Small intestine (tissue), 7 donors: ENCODE data around the gene DNHD1. TPM values are rescaled to one million over a fixed set of nuclear protein-coding genes. Genes with fewer than 3 reads are reported as not detected.

Experiments used
- DNase-seq, 2 donors: peaks; one replicate each; pipeline versions ENCODE4 v3.0.0 to v3.0.0-alpha.2; 2013
- FAIRE-seq: peaks from 2 replicates; lab custom pipeline; 2012; peaks lifted over from hg19 to GRCh38; lab: Jason Lieb, UNC
- H3K27ac ChIP-seq, 3 donors: one replicate each; pipeline ENCODE4 v1.5.1; 2013; ENCODE audit warnings: low read length in 2 of 3, mild to moderate bottlenecking in 2 of 3, control low read depth in 1 of 3, inconsistent platforms in 1 of 3, low read depth in 1 of 3, moderate library complexity in 1 of 3
- H3K27me3 ChIP-seq, 3 donors: one replicate each; pipeline ENCODE4 v1.6.1; 2013; ENCODE audit warnings: low read length in 3 of 3, inconsistent platforms in 1 of 3; ENCODE audit not compliant: control insufficient read depth in 3 of 3, insufficient read depth in 3 of 3
- H3K36me3 ChIP-seq, 3 donors: one replicate each; pipeline ENCODE4 v1.6.1; 2013; ENCODE audit warnings: low read length in 3 of 3, inconsistent platforms in 1 of 3, low read depth in 1 of 3, mild to moderate bottlenecking in 1 of 3, moderate library complexity in 1 of 3; ENCODE audit not compliant: control insufficient read depth in 3 of 3, insufficient read depth in 2 of 3
- H3K4me1 ChIP-seq, 3 donors: one replicate each; pipeline ENCODE4 v1.6.1; 2013; ENCODE audit warnings: low read length in 2 of 3, inconsistent platforms in 1 of 3, low read depth in 1 of 3, mild to moderate bottlenecking in 1 of 3, moderate library complexity in 1 of 3; ENCODE audit not compliant: control insufficient read depth in 3 of 3, insufficient read depth in 2 of 3
- H3K4me3 ChIP-seq, 3 donors: one replicate each; pipeline ENCODE4 v1.5.1; 2013; ENCODE audit warnings: low read length in 3 of 3, control low read depth in 1 of 3, inconsistent platforms in 1 of 3, low read depth in 1 of 3, mild to moderate bottlenecking in 1 of 3, moderate library complexity in 1 of 3
- H3K9me3 ChIP-seq, 2 donors: one replicate each; pipeline ENCODE4 v1.6.1; 2013; ENCODE audit warnings: low read depth in 1 of 2, low read length in 1 of 2; ENCODE audit not compliant: control insufficient read depth in 2 of 2, insufficient read depth in 1 of 2
- WGBS, 3 donors: extraction: QIAGEN DNeasy Blood & Tissue Kit; methylation state at CpG; one replicate each; pipeline ENCODE4 v1.1.7; 2013; 5-methylcytosine and 5-hydroxymethylcytosine counted together
- polyA plus RNA-seq, 4 donors: library from polyadenylated mRNA; stranded (reverse) in 3 of 4; unstranded in 1 of 4; fragments of 200-250 nt in 3 of 4; fragments of 120-200 nt in 1 of 4; gene quantifications; one replicate each; pipeline versions ENCODE4 v1.2.1 to v1.2.3, GENCODE V29; 2013
- donor health status: healthy with polysubstance abuse.
- donor health status: control.
- donor health status: control.
- donor health status: Bipolar disorder and iron deficiency.
- donor health status: healthy.

DNHD1 gene
- polyA plus RNA-seq, 4 donors = 4.0 to 10.5 (median 9.0) TPM

GRCh38 chr11:6599449-6599848 is 102.4 kb downstream of the DNHD1 start:
- Histone ChIP-seq H3K27ac (peak overlapping the region in 1 of 3 donors; percentile 63), H3K27me3 (no peaks in the 10 kb centered on the region), H3K36me3 (peaks cover 12 to 34% (median 20%) of the 10 kb centered on the region in 3 donors), H3K4me3 (no peak overlapping the region), H3K9me3 (no peaks in the 10 kb centered on the region), H3K4me1 (peaks cover 5 to 35% (median 13%) of the 10 kb centered on the region in 3 donors)
- 77 to 82% (median 79%) methylated on average over 1 of the region's 1 CpG for WGBS, 3 donors
- FAIRE-seq (no peak), DNase-seq (no peak)

- Histone ChIP-seq H3K4me3 (no peak overlapping the region), H3K27ac (peak overlapping the region in 1 of 3 donors; percentile 63), H3K36me3 (peaks cover 12 to 33% (median 20%) of the 10 kb centered on the region in 3 donors), H3K4me1 (peaks cover 5 to 38% (median 13%) of the 10 kb centered on the region in 3 donors), H3K27me3 (no peaks in the 10 kb centered on the region), H3K9me3 (no peaks in the 10 kb centered on the region)
- FAIRE-seq = no peak
- peak; percentile 37 to 87 for DNase-seq
- WGBS, 3 donors = 49 to 76% (median 50%) methylated on average over 2 of the region's 2 CpGs
These were observed 102.9 kb downstream of the DNHD1 start for GRCh38 chr11:6599881-6600390.

- WGBS, 3 donors = 97 to 98% (median 97%) methylated on average over 13 of the region's 13 CpGs
- Histone ChIP-seq H3K36me3 (peaks cover 12 to 33% (median 18%) of the 10 kb centered on the region in 3 donors), H3K4me1 (peaks cover 5 to 48% (median 16%) of the 10 kb centered on the region in 3 donors), H3K4me3 (no peak overlapping the region), H3K27ac (no peak overlapping the region), H3K27me3 (no peaks in the 10 kb centered on the region), H3K9me3 (no peaks in the 10 kb centered on the region)
- no peak for DNase-seq
- FAIRE-seq = no peak
These were observed 104.0 kb downstream of the DNHD1 start for GRCh38 chr11:6601041-6601461.

- Histone ChIP-seq H3K4me3 (peak overlapping the region; percentile 64 to 75 (median 71)), H3K27ac (no peak overlapping the region), H3K4me1 (peaks cover 10 to 61% (median 20%) of the 10 kb centered on the region in 3 donors), H3K27me3 (no peaks in the 10 kb centered on the region), H3K36me3 (peaks cover 10 to 27% (median 12%) of the 10 kb centered on the region in 3 donors), H3K9me3 (no peaks in the 10 kb centered on the region)
- no peak for FAIRE-seq
- no peak for DNase-seq
- 48 to 54% (median 51%) methylated on average over 7 of the region's 7 CpGs for WGBS, 3 donors
These were observed 105.2 kb downstream of the DNHD1 start for GRCh38 chr11:6602096-6602940.

- DNase-seq (peak; percentile 94 to 97), FAIRE-seq (no peak)
- WGBS, 3 donors = 0 to 1% (median 1%) methylated on average over 64 to 72 of the region's 72 CpGs
- peaks cover 12 to 35% (median 13%) of the 10 kb centered on the region in 3 donors for H3K36me3 ChIP-seq
- H3K4me1 ChIP-seq = peaks cover 13 to 66% (median 20%) of the 10 kb centered on the region in 3 donors
- no peaks in the 10 kb centered on the region for H3K9me3 ChIP-seq
- peak within 1 kb of the TSS; percentile 79 to 92 (median 88) for H3K27ac ChIP-seq
- H3K27me3 ChIP-seq = no peaks in the 10 kb centered on the region
- peak within 1 kb of the TSS; percentile 71 to 80 (median 75) for H3K4me3 ChIP-seq
These were observed 106.4 kb downstream of the DNHD1 start, which contains the start of the genes ILK and RRP8 for GRCh38 chr11:6603287-6604080. Gene ILK (plus strand): TSS chr11:6603774. CDS start chr11:6604272, 498 bp downstream. Gene RRP8 (minus strand): TSS chr11:6603616. CDS start chr11:6603502, 114 bp downstream.

DNA sequence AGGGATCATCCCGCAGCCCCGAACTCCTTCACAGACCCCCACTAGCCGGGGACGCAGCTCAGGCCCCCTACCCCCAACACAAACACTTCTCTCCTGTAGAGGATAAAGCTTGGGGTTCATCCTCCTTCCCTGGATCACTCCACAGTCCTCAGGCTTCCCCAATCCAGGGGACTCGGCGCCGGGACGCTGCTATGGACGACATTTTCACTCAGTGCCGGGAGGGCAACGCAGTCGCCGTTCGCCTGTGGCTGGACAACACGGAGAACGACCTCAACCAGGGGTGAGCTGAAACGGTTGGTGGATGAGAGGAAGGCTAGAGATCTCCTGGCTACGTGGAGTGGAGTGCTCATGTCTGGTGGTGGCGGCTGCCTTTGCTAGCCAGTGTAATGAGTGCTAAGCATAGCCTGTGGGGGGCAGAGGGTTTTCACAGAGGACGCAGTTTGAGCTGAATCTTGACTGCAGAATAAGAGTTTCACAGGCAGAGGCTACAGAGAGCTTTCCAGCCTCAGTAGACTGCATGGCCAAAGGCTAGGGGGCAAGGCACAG is 107.1 kb downstream of the DNHD1 start:
- WGBS, 3 donors = 0 to 1% (median 0%) methylated on average over 20 of the region's 20 CpGs
- H3K4me3 ChIP-seq = peak overlapping the region; percentile 71 to 80 (median 75)
- FAIRE-seq (no peak), DNase-seq (peak; percentile 48 to 80)
- peak overlapping the region; percentile 79 to 92 (median 84) for H3K27ac ChIP-seq
- peaks cover 14 to 36% (median 17%) of the 10 kb centered on the region in 3 donors for H3K36me3 ChIP-seq
- H3K9me3 ChIP-seq = no peaks in the 10 kb centered on the region
- no peaks in the 10 kb centered on the region for H3K27me3 ChIP-seq
- H3K4me1 ChIP-seq = peaks cover 13 to 59% (median 20%) of the 10 kb centered on the region in 3 donors

DNA sequence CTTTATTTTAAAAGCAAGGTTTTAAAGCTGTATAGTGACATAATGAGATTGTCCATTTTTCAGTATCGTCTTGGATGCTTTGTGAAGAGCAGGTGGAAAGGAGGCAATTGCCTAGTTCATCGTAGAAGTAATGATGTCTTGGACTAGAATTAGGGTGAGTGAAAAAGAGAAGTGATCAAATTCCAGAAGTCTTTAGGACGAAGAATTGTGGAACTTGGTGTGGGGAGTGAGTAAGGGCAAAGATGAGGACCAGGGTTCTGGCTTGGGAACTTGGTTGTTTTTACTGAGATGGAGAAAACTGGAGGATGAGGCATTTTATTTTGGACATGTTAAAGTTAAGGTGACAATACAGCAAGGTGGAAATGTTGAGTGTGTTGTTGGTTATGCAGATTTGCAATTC is 107.7 kb downstream of the DNHD1 start:
- H3K27me3 ChIP-seq = no peaks in the 10 kb centered on the region
- H3K4me1 ChIP-seq = peaks cover 13 to 53% (median 20%) of the 10 kb centered on the region in 3 donors
- peak overlapping the region in 2 of 3 donors; percentile 84 to 92 for H3K27ac ChIP-seq
- WGBS, 3 donors = 14 to 31% (median 14%) methylated on average over 3 of the region's 3 CpGs
- peak overlapping the region; percentile 71 to 80 (median 75) for H3K4me3 ChIP-seq
- FAIRE-seq (no peak), DNase-seq (no peak)
- H3K36me3 ChIP-seq = peaks cover 10 to 38% (median 17%) of the 10 kb centered on the region in 3 donors
- H3K9me3 ChIP-seq = no peaks in the 10 kb centered on the region
